ENCODE measurements around the gene BTBD6. TPM values are rescaled to one million over a fixed set of nuclear protein-coding genes. Genes with fewer than 3 reads are reported as not detected.

BTBD6 gene
- total and polyA plus RNA-seq, 2 experiments from 2014 or later: 2.2 to 11.6 TPM

DNA sequence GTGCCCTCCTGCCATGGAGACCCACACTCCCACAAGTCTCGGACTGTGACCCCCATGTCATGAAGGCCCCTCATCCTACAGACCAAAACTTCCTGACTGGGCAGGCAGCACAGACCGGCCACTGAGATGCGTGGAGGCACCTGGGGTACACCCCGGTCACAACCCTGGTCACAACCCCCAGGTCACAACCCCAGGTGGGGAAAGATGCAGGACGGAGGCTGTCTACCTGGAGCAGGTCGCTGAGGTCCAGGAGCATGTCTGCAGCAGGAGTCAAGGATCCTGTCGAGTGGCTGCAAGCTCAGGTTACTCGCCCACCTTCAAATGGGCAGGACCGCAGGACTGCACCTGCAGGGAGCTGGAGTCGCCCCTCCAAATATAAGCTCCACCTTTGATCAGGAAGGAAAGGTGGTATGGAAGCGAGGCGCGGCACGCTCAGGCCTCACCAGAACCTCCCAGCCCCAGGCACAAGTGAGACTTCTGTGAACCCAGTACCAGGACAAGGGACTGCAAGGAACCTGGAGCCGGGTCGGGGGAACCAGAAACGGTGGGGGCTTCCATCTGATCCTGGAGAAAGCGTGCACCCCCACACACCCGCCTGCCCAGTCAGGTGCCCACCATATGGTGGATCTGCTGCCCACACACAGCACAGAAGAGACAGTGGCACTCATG is 8.1 kb downstream of the BTBD6 start:
- H2AFZ ChIP-seq: no peak overlapping the region
- ATAC-seq (no peak), DNase-seq (ENCODE audit: low spot score) (no peak)
- H3K4me3 ChIP-seq: no peak overlapping the region
- H3K36me3 ChIP-seq (ENCODE audit: insufficient read depth): no peaks in the 10 kb centered on the region
- H3K36me3 Mint-ChIP-seq (ENCODE audit: low read depth): no peaks in the 10 kb centered on the region; the same call in 2 of the 3 replicates
- H3K4me2 ChIP-seq: no peak overlapping the region
- H3K79me2 ChIP-seq (replicated peaks; ENCODE audit: insufficient read depth): no peaks in the 10 kb centered on the region
- no peak overlapping the region for H3K27ac Mint-ChIP-seq
- H3K4me1 Mint-ChIP-seq: no peaks in the 10 kb centered on the region
- H3K9me2 ChIP-seq (ENCODE audit: insufficient read depth): no peaks in the 10 kb centered on the region
- no peaks in the 10 kb centered on the region for H3K27me3 ChIP-seq (ENCODE audit: insufficient read depth)
- no peaks in the 10 kb centered on the region for H3F3A ChIP-seq (replicated peaks; ENCODE audit: low read depth)
- TF ChIP-seq CREB1 (CRISPR knock-in tag; IDR thresholded peaks at IDR 0.05; ENCODE audit: low read depth) (no peak), ZNF114 (CRISPR knock-in tag; IDR thresholded peaks at IDR 0.05) (no peak), REST (IDR thresholded peaks at IDR 0.05; ENCODE audit: unreplicated experiment) (no peak), NANOG (IDR thresholded peaks at IDR 0.05; ENCODE audit: borderline replicate concordance) (no peak), EZH2 (IDR thresholded peaks at IDR 0.05; ENCODE audit: low read depth, unreplicated experiment) (no peak), ZNF331 (CRISPR knock-in tag; IDR thresholded peaks at IDR 0.05; ENCODE audit: low read depth) (no peak), EZH2phosphoT487 (IDR thresholded peaks at IDR 0.05; ENCODE audit: unreplicated experiment) (no peak), JUNB (IDR thresholded peaks at IDR 0.05; ENCODE audit: unreplicated experiment) (no peak)
- TF ChIP-seq, protein P1, sequence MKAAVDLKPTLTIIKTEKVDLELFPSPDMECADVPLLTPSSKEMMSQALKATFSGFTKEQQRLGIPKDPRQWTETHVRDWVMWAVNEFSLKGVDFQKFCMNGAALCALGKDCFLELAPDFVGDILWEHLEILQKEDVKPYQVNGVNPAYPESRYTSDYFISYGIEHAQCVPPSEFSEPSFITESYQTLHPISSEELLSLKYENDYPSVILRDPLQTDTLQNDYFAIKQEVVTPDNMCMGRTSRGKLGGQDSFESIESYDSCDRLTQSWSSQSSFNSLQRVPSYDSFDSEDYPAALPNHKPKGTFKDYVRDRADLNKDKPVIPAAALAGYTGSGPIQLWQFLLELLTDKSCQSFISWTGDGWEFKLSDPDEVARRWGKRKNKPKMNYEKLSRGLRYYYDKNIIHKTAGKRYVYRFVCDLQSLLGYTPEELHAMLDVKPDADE (IDR thresholded peaks at IDR 0.05): no peak
- H4K20me1 ChIP-seq (replicated peaks; ENCODE audit: insufficient read depth): no peaks in the 10 kb centered on the region
- H3K27me3 Mint-ChIP-seq (ENCODE audit: insufficient read depth, low read depth, poor library complexity): peaks cover 3% of the 10 kb centered on the region
- no peaks in the 10 kb centered on the region for H3K4me1 ChIP-seq (ENCODE audit: insufficient read depth)
- no peak overlapping the region for H3K4me3 Mint-ChIP-seq
- H3K9me3 Mint-ChIP-seq: no peaks in the 10 kb centered on the region
- no peak overlapping the region for H3K27ac ChIP-seq (ENCODE audit: low read depth)

- H2AFZ ChIP-seq: no peak overlapping the region
- Mint-ChIP-seq H3K27ac (no peak overlapping the region), H3K27me3 (ENCODE audit: insufficient read depth, low read depth, poor library complexity) (peaks cover 3% of the 10 kb centered on the region), H3K4me3 (no peak overlapping the region), H3K4me1 (no peaks in the 10 kb centered on the region), H3K36me3 (ENCODE audit: low read depth) (no peaks in the 10 kb centered on the region), H3K9me3 (no peaks in the 10 kb centered on the region)
- ATAC-seq: no peak
- H3K79me2 ChIP-seq (replicated peaks; ENCODE audit: insufficient read depth): no peaks in the 10 kb centered on the region
- no peak overlapping the region for H3K4me2 ChIP-seq
- H3K27ac ChIP-seq (ENCODE audit: low read depth): no peak overlapping the region
- H3K27me3 ChIP-seq (ENCODE audit: insufficient read depth): no peaks in the 10 kb centered on the region
- H3K9me2 ChIP-seq (ENCODE audit: insufficient read depth): no peaks in the 10 kb centered on the region
- no peaks in the 10 kb centered on the region for H4K20me1 ChIP-seq (replicated peaks; ENCODE audit: insufficient read depth)
- no peak for DNase-seq (ENCODE audit: low spot score)
- no peak overlapping the region for H3K4me3 ChIP-seq
- no peaks in the 10 kb centered on the region for H3K4me1 ChIP-seq (ENCODE audit: insufficient read depth)
- no peaks in the 10 kb centered on the region for H3K36me3 ChIP-seq (ENCODE audit: insufficient read depth)
- TF ChIP-seq, protein P1 (IDR thresholded peaks at IDR 0.05): no peak
- no peak for TF ChIP-seq EZH2phosphoT487 (IDR thresholded peaks at IDR 0.05; ENCODE audit: unreplicated experiment)
- no peak for TF ChIP-seq POLR2AphosphoS5 (IDR thresholded peaks at IDR 0.05; ENCODE audit: low read depth)
- TF ChIP-seq STAT1 (IDR thresholded peaks at IDR 0.05; ENCODE audit: unreplicated experiment): no peak
- H3F3A ChIP-seq (replicated peaks; ENCODE audit: low read depth): no peaks in the 10 kb centered on the region
These were observed 9.1 kb downstream of the BTBD6 start for GRCh38 chr14:105257464-105257863.
